SK-N-SH (cell line): Measurements from ENCODE around the gene MRPL55. TPM values are rescaled to one million over a fixed set of nuclear protein-coding genes. Genes with fewer than 3 reads are reported as not detected.
A peak's percentile ranks its signal among the peaks of the same experiment; 100 is the strongest.

ENCODE experiments used
- CTCF ChIA-PET: fragments of 300-600, 350-600 bp; formaldehyde crosslinking; extraction: SDS; loops from one replicate; lab custom pipeline; 2021; lab: Yijun Ruan, JAX
- POLR2A ChIA-PET: fragments of 350-600 bp; sonication (Branson Sonifier 250); formaldehyde crosslinking; extraction: SDS; loops from one replicate; lab custom pipeline; 2020; ENCODE audit warnings: antibody characterized with exemption, inconsistent platforms; lab: Yijun Ruan, JAX
- DNase-seq: peaks from one replicate; pipeline ENCODE4 v3.0.0; 2012
- H2AFZ ChIP-seq: fragments of 200-600 bp; sonication (generic); 2 replicates; pipeline ENCODE4 v1.8.1; 2016; ENCODE audit warnings: antibody characterized with exemption, mild to moderate bottlenecking, low read depth
- H3F3A ChIP-seq: fragments of 200-600 bp; sonication (generic); replicated peaks from 2 replicates; pipeline ENCODE3; 2016; ENCODE audit warnings: antibody characterized with exemption, mild to moderate bottlenecking; ENCODE audit not compliant: insufficient read depth
- H3K27ac ChIP-seq, 2 experiments: fragments of 200-500 bp in 1 of 2; fragments of 200-600 bp in 1 of 2; sonication (Bioruptor generic) in 1 of 2; sonication (generic), shearing (Covaris generic) in 1 of 2; 2 replicates each; pipeline versions ENCODE4 v1.5.1 to v1.6.1; 2014 to 2016; ENCODE audit warnings: low read depth in 2 of 2, inconsistent platforms in 1 of 2, low read length in 1 of 2, mild to moderate bottlenecking in 1 of 2, mixed read lengths in 1 of 2
- H3K27me3 ChIP-seq: fragments of 200-600 bp; sonication (generic), shearing (Covaris generic); 2 replicates; pipeline ENCODE4 v1.6.1; 2016; ENCODE audit warnings: mixed run types; ENCODE audit not compliant: insufficient read depth
- H3K36me3 ChIP-seq, 2 experiments: fragments of 200-500 bp in 1 of 2; fragments of 200-600 bp in 1 of 2; sonication (Bioruptor generic) in 1 of 2; sonication (generic) in 1 of 2; replicated peaks in 1 of 2; 2 replicates each; pipeline versions ENCODE3 to v1.5.1; 2014 to 2016; ENCODE audit warnings: low read length in 1 of 2, mild to moderate bottlenecking in 1 of 2; ENCODE audit not compliant: insufficient read depth in 2 of 2, control insufficient read depth in 1 of 2
- H3K4me1 ChIP-seq, 2 experiments: fragments of 200-500 bp in 1 of 2; fragments of 200-600 bp in 1 of 2; sonication (Bioruptor generic) in 1 of 2; sonication (generic), shearing (Covaris generic) in 1 of 2; 2 replicates each; pipeline versions ENCODE4 v1.5.1 to v1.6.1; 2014 to 2016; ENCODE audit warnings: low read depth in 1 of 2, low read length in 1 of 2, mixed run types in 1 of 2; ENCODE audit not compliant: insufficient read depth in 2 of 2, control insufficient read depth in 1 of 2
- H3K4me2 ChIP-seq: fragments of 200-600 bp; sonication (generic), shearing (Covaris generic); 2 replicates; pipeline ENCODE4 v1.6.1; 2017; ENCODE audit warnings: mixed run types
- H3K4me3 ChIP-seq, 2 experiments: fragments of 200-500 bp in 1 of 2; fragments of 200-600 bp in 1 of 2; sonication (Bioruptor generic) in 1 of 2; sonication (generic), shearing (Covaris generic) in 1 of 2; 2 replicates each; pipeline versions ENCODE4 v1.5.1 to v1.8.1; 2014 to 2016; ENCODE audit warnings: low read depth in 2 of 2, inconsistent platforms in 1 of 2, low read length in 1 of 2, mild to moderate bottlenecking in 1 of 2, mixed read lengths in 1 of 2, moderate library complexity in 1 of 2
- H3K79me2 ChIP-seq: fragments of 200-600 bp; sonication (generic); 2 replicates; pipeline ENCODE4 v1.8.1; 2017; ENCODE audit warnings: mild to moderate bottlenecking; ENCODE audit not compliant: insufficient read depth
- H3K9ac ChIP-seq: fragments of 200-600 bp; sonication (generic); 2 replicates; pipeline ENCODE4 v1.6.1; 2017; ENCODE audit warnings: mixed run types
- H3K9me2 ChIP-seq: fragments of 200-600 bp; sonication (generic); 2 replicates; pipeline ENCODE4 v1.6.1; 2017; ENCODE audit warnings: mixed run types
- H3K9me3 ChIP-seq: fragments of 200-600 bp; sonication (generic); 2 replicates; pipeline ENCODE4 v1.6.1; 2017; ENCODE audit warnings: mixed run types, mild to moderate bottlenecking, moderate library complexity
- H4K20me1 ChIP-seq: fragments of 200-600 bp; sonication (generic); 2 replicates; pipeline ENCODE4 v1.6.1; 2017; ENCODE audit warnings: mild to moderate bottlenecking, mixed run types; ENCODE audit not compliant: insufficient read depth
- CHD2 ChIP-seq: fragments of 150-350 bp; IDR thresholded peaks from 2 replicates; pipeline ENCODE4 v1.6.1; 2018; ENCODE audit warnings: low read length; ENCODE audit not compliant: partially characterized antibody
- ELF1 ChIP-seq: IDR thresholded peaks from 2 replicates; pipeline ENCODE4 v1.4.0; 2012
- EP300 ChIP-seq, 2 experiments: IDR thresholded peaks; 2 replicates each; pipeline versions ENCODE4 v1.4.0 to v1.6.1; 2012; ENCODE audit warnings: borderline replicate concordance in 1 of 2, low read depth in 1 of 2, low read length in 1 of 2
- EZH2phosphoT487 ChIP-seq: fragments of 200-600 bp; sonication (generic); IDR thresholded peaks from 2 replicates; pipeline ENCODE4 v1.6.1; 2017; ENCODE audit warnings: low read depth, mixed run types, mild to moderate bottlenecking, antibody characterized with exemption, moderate library complexity, borderline replicate concordance
- GABPA ChIP-seq: IDR thresholded peaks from 2 replicates; pipeline ENCODE4 v1.4.0; 2012; ENCODE audit warnings: low read depth, mild to moderate bottlenecking
- IRF3 ChIP-seq: fragments of 150-350 bp; IDR thresholded peaks from 2 replicates; pipeline ENCODE4 v1.6.1; 2016; ENCODE audit warnings: mild to moderate bottlenecking, low read depth, low read length
- JUND ChIP-seq: IDR thresholded peaks from 2 replicates; pipeline ENCODE4 v1.4.0; 2012
- MAX ChIP-seq: IDR thresholded peaks from 2 replicates; pipeline ENCODE4 v1.4.0; 2012; ENCODE audit warnings: low read depth
- MEF2A ChIP-seq: IDR thresholded peaks from 2 replicates; pipeline ENCODE4 v1.4.0; 2012; ENCODE audit warnings: low read depth, borderline replicate concordance
- NRF1 ChIP-seq: IDR thresholded peaks from 2 replicates; pipeline ENCODE4 v1.6.1; 2012; ENCODE audit warnings: low read depth, mild to moderate bottlenecking, low read length
- PBX3 ChIP-seq: IDR thresholded peaks from 2 replicates; pipeline ENCODE4; 2012
- POLR2AphosphoS5 ChIP-seq: IDR thresholded peaks from 2 replicates; pipeline ENCODE4 v1.6.1; 2012; ENCODE audit warnings: low read depth, low read length
- RAD21 ChIP-seq: IDR thresholded peaks from 2 replicates; pipeline ENCODE4 v1.6.1; 2012; ENCODE audit warnings: mild to moderate bottlenecking, low read length
- REST ChIP-seq: IDR thresholded peaks from 2 replicates; pipeline ENCODE4 v1.6.1; 2012; ENCODE audit warnings: mild to moderate bottlenecking, low read depth, low read length, moderate library complexity
- TAF1 ChIP-seq: IDR thresholded peaks from 2 replicates; pipeline ENCODE4 v1.6.1; 2012; ENCODE audit warnings: low read depth, mild to moderate bottlenecking, low read length, moderate library complexity, borderline replicate concordance
- TEAD4 ChIP-seq: IDR thresholded peaks from 2 replicates; pipeline ENCODE4 v1.4.0; 2012; ENCODE audit warnings: mild to moderate bottlenecking, borderline replicate concordance; ENCODE audit not compliant: insufficient read depth
- WGBS: methylation state at CpG from one replicate; pipeline ENCODE4 v1.1.6; 2017; ENCODE audit warnings: low lambda C conversion rate; 5-methylcytosine and 5-hydroxymethylcytosine counted together
- polyA plus RNA-seq, 3 experiments: library from polyadenylated mRNA; depleted of rRNA; stranded (reverse); fragments of >200 nt; gene quantifications; 2 replicates each; pipeline ENCODE4 v1.2.3, GENCODE V29; 2012

MRPL55 gene
- polyA plus RNA-seq, 1 of the 3 experiments (the other 2 are of a cell fraction), result 75.3 TPM

- peaks cover 68% of the 10 kb centered on the region for H3K79me2 ChIP-seq
- peaks cover 0 to 2% of the 10 kb centered on the region in 2 experiments for H3K36me3 ChIP-seq
- H3K4me2 ChIP-seq, result peak overlapping the region; percentile 100
- TF ChIP-seq EZH2phosphoT487, result no peak
- TF ChIP-seq POLR2AphosphoS5, result no peak
- TF ChIP-seq NRF1, result no peak
- no peak for TF ChIP-seq EP300 (IDR thresholded peaks at IDR 0.05; ENCODE audit: borderline replicate concordance in 1 of 2, low read depth in 1 of 2, low read length in 1 of 2)
- TF ChIP-seq IRF3, result no peak
- no peak for TF ChIP-seq JUND
- TF ChIP-seq MEF2A, result no peak
- no peak for TF ChIP-seq RAD21
- TF ChIP-seq, all 33 proteins: peak for 0
- Histone ChIP-seq H3K9ac (peak overlapping the region; percentile 98), H3K4me1 (peaks cover 18 to 30% of the 10 kb centered on the region in 2 experiments), H3K27me3 (no peaks in the 10 kb centered on the region), H3K9me3 (no peaks in the 10 kb centered on the region), H3K4me3 (peak overlapping the region; percentile 98 to 99), H3K27ac (peak overlapping the region in 1 of 2 experiments; percentile 56; a peak in 1 of 4 replicates), H3K9me2 (no peaks in the 10 kb centered on the region), H2AFZ (no peak overlapping the region), H4K20me1 (peaks cover 31% of the 10 kb centered on the region), H3F3A (peaks cover 7% of the 10 kb centered on the region)
- CTCF ChIA-PET, result interaction anchor here (1.7 kb wide), 1 partner anchor 77 kb away, joined by 3 read pairs; no protein-coding TSS in a partner anchor
- 88% methylated on average over 7 of the region's 7 CpGs for WGBS
- DNase-seq, result peak; percentile 54
- POLR2A ChIA-PET, result no interaction called here
Measured at GRCh38 chr1:228081144-228081543, 28.0 kb downstream of the MRPL55 start.

GRCh38 chr1:228079601-228080263, 29.4 kb downstream of the MRPL55 start:
- Histone ChIP-seq H3K4me1 (peaks cover 5 to 20% of the 10 kb centered on the region in 2 experiments), H3K4me2 (no peak overlapping the region), H3K9me3 (no peaks in the 10 kb centered on the region), H2AFZ (no peak overlapping the region), H3F3A (no peaks in the 10 kb centered on the region), H3K27ac (no peak overlapping the region), H3K9ac (no peak overlapping the region), H4K20me1 (peaks cover 17% of the 10 kb centered on the region), H3K27me3 (no peaks in the 10 kb centered on the region), H3K79me2 (peaks cover 53% of the 10 kb centered on the region), H3K36me3 (peaks cover 0 to under 1% of the 10 kb centered on the region in 2 experiments), H3K4me3 (no peak overlapping the region), H3K9me2 (no peaks in the 10 kb centered on the region)
- no peak for DNase-seq
- ChIA-PET CTCF (no interaction called here), POLR2A (no interaction called here)
- 92% methylated on average over 2 of the region's 7 CpGs for WGBS
- TF ChIP-seq PBX3 (no peak), REST (no peak), TAF1 (no peak), GABPA (no peak), RAD21 (no peak), CHD2 (no peak), TEAD4 (no peak), ELF1 (no peak), MAX (no peak)
